Neural progenitor cell (in vitro differentiated cells): ENCODE data around the gene TSC22D2. TPM values are rescaled to one million over a fixed set of nuclear protein-coding genes. Genes with fewer than 3 reads are reported as not detected.
A peak's percentile ranks its signal among the peaks of the same experiment; 100 is the strongest.

Experiments
- DNase-seq: peaks from one replicate; pipeline ENCODE4 v3.0.0-alpha.2; 2016; ENCODE audit warnings: low spot score
- H2AFZ ChIP-seq: fragments of 200-600 bp; sonication (generic); replicated peaks from 2 replicates; pipeline ENCODE4 v1.6.1; 2016; ENCODE audit warnings: antibody characterized with exemption
- H3F3A ChIP-seq: fragments of 200-600 bp; sonication (generic); 2 replicates; pipeline ENCODE4 v1.6.1; 2016; ENCODE audit warnings: antibody characterized with exemption, low read depth
- H3K27ac ChIP-seq: fragments of 200-600 bp; sonication (generic); 2 replicates; pipeline ENCODE4 v1.5.1; 2016; ENCODE audit warnings: mild to moderate bottlenecking
- H3K27me3 ChIP-seq: fragments of 200-600 bp; sonication (generic); 2 replicates; pipeline ENCODE4 v1.6.1; 2016; ENCODE audit warnings: mild to moderate bottlenecking, moderate library complexity
- H3K36me3 ChIP-seq: fragments of 200-600 bp; sonication (generic); 2 replicates; pipeline ENCODE4 v1.5.1; 2016
- H3K4me1 ChIP-seq: fragments of 200-600 bp; sonication (generic); 2 replicates; pipeline ENCODE4 v1.6.1; 2016; ENCODE audit warnings: mixed run types
- H3K4me2 ChIP-seq: fragments of 200-600 bp; sonication (generic); 2 replicates; pipeline ENCODE4 v1.6.1; 2016
- H3K4me3 ChIP-seq: fragments of 200-600 bp; sonication (generic); 2 replicates; pipeline ENCODE4 v1.5.1; 2016
- H3K79me2 ChIP-seq: fragments of 200-600 bp; sonication (generic); 2 replicates; pipeline ENCODE4 v1.6.1; 2016; ENCODE audit warnings: low read depth
- H3K9ac ChIP-seq: fragments of 200-600 bp; sonication (generic); 2 replicates; pipeline ENCODE4 v1.6.1; 2016
- H3K9me3 ChIP-seq: fragments of 200-600 bp; sonication (generic); 2 replicates; pipeline ENCODE4 v1.5.1; 2016; ENCODE audit warnings: low read depth
- H4K20me1 ChIP-seq: fragments of 200-600 bp; sonication (generic); 2 replicates; pipeline ENCODE4 v1.6.1; 2016; ENCODE audit warnings: low read depth
- H3K27ac Mint-ChIP-seq: 3 replicates; pipeline ENCODE4 v1.8.0; 2021; ENCODE audit warnings: mixed read lengths
- H3K27me3 Mint-ChIP-seq: 2 replicates; pipeline ENCODE4 v1.8.0; 2022; ENCODE audit warnings: low read depth, mild to moderate bottlenecking, inconsistent platforms, moderate library complexity, mixed read lengths; ENCODE audit not compliant: insufficient read depth
- H3K36me3 Mint-ChIP-seq: 3 replicates; pipeline ENCODE4 v1.8.0; 2021; ENCODE audit warnings: mixed read lengths
- H3K4me1 Mint-ChIP-seq: 3 replicates; pipeline ENCODE4 v1.8.0; 2021; ENCODE audit warnings: mixed read lengths
- H3K4me3 Mint-ChIP-seq: 3 replicates; pipeline ENCODE4 v1.8.0; 2021; ENCODE audit warnings: mild to moderate bottlenecking, moderate library complexity, mixed read lengths
- H3K9me3 Mint-ChIP-seq: 3 replicates; pipeline ENCODE4 v1.8.0; 2020; ENCODE audit warnings: mixed read lengths
- EZH2 ChIP-seq: fragments of 200-600 bp; sonication (generic); IDR thresholded peaks from 2 replicates; pipeline ENCODE4 v1.6.1; 2017; ENCODE audit warnings: antibody characterized with exemption, mild to moderate bottlenecking, moderate library complexity
- EZH2phosphoT487 ChIP-seq: fragments of 200-600 bp; sonication (generic); IDR thresholded peaks from 2 replicates; pipeline ENCODE4 v1.6.1; 2017; ENCODE audit warnings: antibody characterized with exemption
- total RNA-seq: library from RNA; depleted of rRNA; stranded (reverse); fragments of >200 nt; gene quantifications from 2 replicates; pipeline ENCODE4 v1.2.3, GENCODE V29; 2015; ENCODE audit warnings: low replicate concordance
- TF ChIP-seq, protein P1 (sequence below): fragments of 200-600 bp; sonication (generic); IDR thresholded peaks from 2 replicates; pipeline ENCODE4 v1.5.1; 2017; ENCODE audit warnings: antibody characterized with exemption, mild to moderate bottlenecking

Gene TSC22D2
- total RNA-seq, 1 donor from 2014 or later: 18.7 TPM

- Histone ChIP-seq H3K9ac (no peak overlapping the region), H3K27me3 (no peaks in the 10 kb centered on the region), H3K36me3 (no peaks in the 10 kb centered on the region), H3K79me2 (peaks cover 1% of the 10 kb centered on the region), H3K4me1 (peaks cover 11% of the 10 kb centered on the region), H3K9me3 (no peaks in the 10 kb centered on the region), H3F3A (peaks cover 16% of the 10 kb centered on the region), H3K4me2 (no peak overlapping the region), H3K4me3 (no peak overlapping the region), H3K27ac (no peak overlapping the region), H4K20me1 (peaks cover under 1% of the 10 kb centered on the region), H2AFZ (no peak overlapping the region)
- Mint-ChIP-seq H3K27ac (no peak overlapping the region), H3K4me1 (peaks cover 13% of the 10 kb centered on the region), H3K4me3 (no peak overlapping the region), H3K27me3 (no peaks in the 10 kb centered on the region), H3K9me3 (no peaks in the 10 kb centered on the region), H3K36me3 (no peaks in the 10 kb centered on the region)
- TF ChIP-seq, protein P1, sequence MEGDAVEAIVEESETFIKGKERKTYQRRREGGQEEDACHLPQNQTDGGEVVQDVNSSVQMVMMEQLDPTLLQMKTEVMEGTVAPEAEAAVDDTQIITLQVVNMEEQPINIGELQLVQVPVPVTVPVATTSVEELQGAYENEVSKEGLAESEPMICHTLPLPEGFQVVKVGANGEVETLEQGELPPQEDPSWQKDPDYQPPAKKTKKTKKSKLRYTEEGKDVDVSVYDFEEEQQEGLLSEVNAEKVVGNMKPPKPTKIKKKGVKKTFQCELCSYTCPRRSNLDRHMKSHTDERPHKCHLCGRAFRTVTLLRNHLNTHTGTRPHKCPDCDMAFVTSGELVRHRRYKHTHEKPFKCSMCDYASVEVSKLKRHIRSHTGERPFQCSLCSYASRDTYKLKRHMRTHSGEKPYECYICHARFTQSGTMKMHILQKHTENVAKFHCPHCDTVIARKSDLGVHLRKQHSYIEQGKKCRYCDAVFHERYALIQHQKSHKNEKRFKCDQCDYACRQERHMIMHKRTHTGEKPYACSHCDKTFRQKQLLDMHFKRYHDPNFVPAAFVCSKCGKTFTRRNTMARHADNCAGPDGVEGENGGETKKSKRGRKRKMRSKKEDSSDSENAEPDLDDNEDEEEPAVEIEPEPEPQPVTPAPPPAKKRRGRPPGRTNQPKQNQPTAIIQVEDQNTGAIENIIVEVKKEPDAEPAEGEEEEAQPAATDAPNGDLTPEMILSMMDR: no peak
- TF ChIP-seq EZH2phosphoT487 (no peak), EZH2 (no peak)
- no peak for DNase-seq
Measured at GRCh38 chr3:150404023-150404422, 4.1 kb upstream of the TSC22D2 start.

DNA sequence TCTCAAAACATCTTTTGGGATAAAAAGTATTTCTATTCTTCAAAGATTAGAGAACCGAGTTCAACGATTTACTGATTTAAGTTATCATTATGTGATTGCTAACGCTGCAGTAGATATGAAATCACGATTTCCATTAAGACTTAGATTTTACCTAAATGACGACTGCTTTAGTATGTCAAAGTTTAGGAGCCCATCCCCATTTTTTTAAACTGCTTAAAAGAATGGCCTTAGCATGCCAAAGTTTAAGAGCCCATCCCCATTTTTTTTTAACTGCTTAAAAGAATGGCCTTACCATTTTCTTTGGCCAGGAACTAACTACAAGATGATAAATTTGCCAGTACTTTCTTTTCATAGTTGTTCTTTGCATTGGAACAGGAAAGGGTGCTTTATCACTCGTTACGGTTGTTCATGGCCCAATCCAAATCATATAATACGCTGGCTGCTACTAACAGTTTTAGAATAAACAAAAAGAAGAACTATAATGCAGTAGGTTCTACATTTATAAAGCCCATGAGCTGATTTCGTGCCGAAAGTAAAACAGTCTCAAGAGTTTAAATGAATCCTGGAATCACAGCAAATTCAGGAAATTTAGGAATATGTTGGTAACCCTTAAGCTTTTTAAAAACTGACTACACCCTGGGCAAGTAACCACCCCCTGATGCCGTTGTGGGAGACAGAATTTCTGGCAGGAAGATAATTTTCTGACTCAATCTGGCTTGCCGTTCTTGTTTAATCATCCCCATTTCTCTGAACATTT lies 869 bp upstream of the TSC22D2 start:
- Histone ChIP-seq H2AFZ (peak overlapping the region; percentile 78), H3F3A (peaks cover 24% of the 10 kb centered on the region)
- DNase-seq: no peak

DNA sequence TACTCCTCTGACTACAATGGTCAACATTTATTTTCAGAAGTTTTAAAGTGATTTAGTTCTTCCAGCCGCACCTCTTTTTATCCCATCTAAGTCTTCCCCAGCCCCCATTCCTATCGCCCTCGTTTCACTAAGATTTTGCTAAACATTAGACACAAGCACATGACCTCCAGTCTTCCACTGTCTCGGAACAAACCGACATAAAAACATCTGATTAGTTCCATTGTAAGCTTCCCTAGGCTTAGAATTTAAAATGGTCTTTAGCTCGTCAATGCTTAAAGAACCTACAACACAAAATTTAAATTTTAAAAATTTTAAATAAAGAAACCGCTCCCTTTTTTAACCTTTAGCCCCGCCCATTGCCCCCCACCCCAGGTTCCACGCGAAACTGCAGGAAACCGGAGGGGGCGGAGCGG lies 284 bp upstream of the TSC22D2 start:
- Mint-ChIP-seq H3K27me3 (no peaks in the 10 kb centered on the region), H3K9me3 (no peaks in the 10 kb centered on the region)
- peaks cover 39% of the 10 kb centered on the region for H3K79me2 ChIP-seq

More for the DNA sequence above, 869 bp upstream of the TSC22D2 start:
- Histone ChIP-seq H4K20me1 (peaks cover 33% of the 10 kb centered on the region), H3K27me3 (no peaks in the 10 kb centered on the region), H3K9me3 (no peaks in the 10 kb centered on the region), H3K4me3 (peak overlapping the region; percentile 80), H3K9ac (no peak overlapping the region), H3K4me1 (peaks cover 16% of the 10 kb centered on the region), H3K27ac (peak overlapping the region; percentile 56), H3K79me2 (peaks cover 33% of the 10 kb centered on the region), H3K4me2 (peak overlapping the region; percentile 97), H3K36me3 (no peaks in the 10 kb centered on the region)
- no peaks in the 10 kb centered on the region for H3K9me3 Mint-ChIP-seq
- no peaks in the 10 kb centered on the region for H3K27me3 Mint-ChIP-seq
- H3K4me3 Mint-ChIP-seq: peak overlapping the region; percentile 86
- TF ChIP-seq EZH2phosphoT487 (no peak), EZH2 (no peak)
- TF ChIP-seq, protein P1: no peak
- peaks cover 21% of the 10 kb centered on the region for H3K4me1 Mint-ChIP-seq
- H3K27ac Mint-ChIP-seq: peak overlapping the region; percentile 92
- H3K36me3 Mint-ChIP-seq: peaks cover 5% of the 10 kb centered on the region

More for the DNA sequence above, 284 bp upstream of the TSC22D2 start:
- H3K27me3 ChIP-seq: no peaks in the 10 kb centered on the region
- H2AFZ ChIP-seq: peak overlapping the region; percentile 78
- peaks cover 39% of the 10 kb centered on the region for H4K20me1 ChIP-seq
- H3K4me3 Mint-ChIP-seq: peak overlapping the region; percentile 86
- DNase-seq: no peak
- peaks cover 24% of the 10 kb centered on the region for H3F3A ChIP-seq
- peaks cover 27% of the 10 kb centered on the region for H3K4me1 Mint-ChIP-seq
- peaks cover 7% of the 10 kb centered on the region for H3K36me3 Mint-ChIP-seq
- H3K9me3 ChIP-seq: no peaks in the 10 kb centered on the region
- peak overlapping the region; percentile 97 for H3K4me2 ChIP-seq
- H3K4me3 ChIP-seq: peak overlapping the region; percentile 80
- H3K36me3 ChIP-seq: no peaks in the 10 kb centered on the region
- no peak overlapping the region for H3K9ac ChIP-seq
- TF ChIP-seq, protein P1: no peak
- TF ChIP-seq EZH2 (no peak), EZH2phosphoT487 (no peak)
- peaks cover 20% of the 10 kb centered on the region for H3K4me1 ChIP-seq
- peak overlapping the region; percentile 56 for H3K27ac ChIP-seq
- H3K27ac Mint-ChIP-seq: peak overlapping the region; percentile 92
